Neural cell (in vitro differentiated cells): ENCODE data around the gene FBXO4.

Experiments
- CTCF ChIP-seq: fragments of 450-650 bp; IDR thresholded peaks from 2 replicates; pipeline ENCODE4 v1.5.1; 2014; ENCODE audit warnings: antibody characterized with exemption, mild to moderate bottlenecking, moderate library complexity; ENCODE audit not compliant: poor library complexity, severe bottlenecking
- EP300 ChIP-seq: fragments of 450-650 bp; conservative IDR thresholded peaks from 2 replicates; pipeline ENCODE4 v1.6.1; 2014; ENCODE audit warnings: antibody characterized with exemption, mild to moderate bottlenecking, moderate library complexity; ENCODE audit not compliant: poor library complexity, severe bottlenecking
- EZH2 ChIP-seq: fragments of 200-600, 300-800 bp; shearing (Covaris generic), sonication (generic); IDR thresholded peaks from 2 replicates; pipeline ENCODE4 v1.6.1; 2014; ENCODE audit warnings: antibody characterized with exemption, low read length, borderline replicate concordance, mild to moderate bottlenecking; ENCODE audit not compliant: insufficient read depth, poor library complexity, severe bottlenecking
- POLR2AphosphoS5 ChIP-seq: IDR thresholded peaks from 2 replicates; pipeline ENCODE4 v1.6.1; 2012
- RAD21 ChIP-seq: fragments of 450-650 bp; conservative IDR thresholded peaks from 2 replicates; pipeline ENCODE4 v1.6.1; 2014; ENCODE audit warnings: antibody characterized with exemption, mild to moderate bottlenecking, moderate library complexity
- REST ChIP-seq: IDR thresholded peaks from 2 replicates; pipeline ENCODE4 v1.6.1; 2012; ENCODE audit warnings: borderline replicate concordance
- SMC3 ChIP-seq: fragments of 450-650 bp; conservative IDR thresholded peaks from 2 replicates; pipeline ENCODE4 v1.6.1; 2014; ENCODE audit warnings: antibody characterized with exemption, mild to moderate bottlenecking, moderate library complexity; ENCODE audit not compliant: poor library complexity

- no peak for TF ChIP-seq CTCF
- TF ChIP-seq SMC3 = no peak
- TF ChIP-seq POLR2AphosphoS5 = no peak
- TF ChIP-seq REST = no peak
- no peak for TF ChIP-seq EZH2
- no peak for TF ChIP-seq EP300
- no peak for TF ChIP-seq RAD21
Measured at GRCh38 chr5:41973087-41973486, 48.0 kb downstream of the FBXO4 start.
